PFSK-1 (cell line): Measurements from ENCODE around the gene FNIP1.

Experiments
- FOXP2 ChIP-seq: optimal IDR thresholded peaks from 2 replicates; pipeline ENCODE3; 2011; ENCODE audit warnings: borderline replicate concordance, control low read depth, inconsistent platforms; ENCODE audit not compliant: insufficient read depth; ENCODE audit errors: extremely low read length, extremely low read depth
- POLR2AphosphoS5 ChIP-seq: IDR thresholded peaks from 2 replicates; pipeline ENCODE4 v1.6.1; 2012; ENCODE audit warnings: low read depth, mild to moderate bottlenecking, control low read depth, low read length, moderate library complexity
- REST ChIP-seq, 2 experiments: IDR thresholded peaks; 2 replicates each; pipeline versions ENCODE4 v1.6.1 to v1.8.0; 2011 to 2012; ENCODE audit warnings: low read depth in 2 of 2, low read length in 2 of 2, control low read depth in 1 of 2, inconsistent platforms in 1 of 2, mild to moderate bottlenecking in 1 of 2, moderate library complexity in 1 of 2; ENCODE audit not compliant: insufficient read depth in 1 of 2
- SIN3A ChIP-seq: IDR thresholded peaks from 2 replicates; pipeline ENCODE4 v1.6.1; 2012; ENCODE audit warnings: mild to moderate bottlenecking, low read length, moderate library complexity, borderline replicate concordance; ENCODE audit not compliant: insufficient read depth
- TAF1 ChIP-seq: IDR thresholded peaks from 2 replicates; pipeline ENCODE4 v1.6.1; 2012; ENCODE audit warnings: low read length, control low read depth, borderline replicate concordance; ENCODE audit not compliant: insufficient read depth

Gene FNIP1

GRCh38 chr5:131757830-131758519 is 38.8 kb downstream of the FNIP1 start:
- TF ChIP-seq SIN3A (no peak), FOXP2 (no peak)

- no peak for TF ChIP-seq SIN3A
- no peak for TF ChIP-seq REST (IDR thresholded peaks at IDR 0.05; ENCODE audit: insufficient read depth in 1 of 2, low read depth in 2 of 2, low read length in 2 of 2)
- no peak for TF ChIP-seq POLR2AphosphoS5
- no peak for TF ChIP-seq TAF1
- no peak for TF ChIP-seq FOXP2
These were observed 39.9 kb downstream of the FNIP1 start for GRCh38 chr5:131756942-131757341.

GRCh38 chr5:131754363-131754762 is 42.5 kb downstream of the FNIP1 start:
- TF ChIP-seq REST (IDR thresholded peaks at IDR 0.05; ENCODE audit: insufficient read depth in 1 of 2, low read depth in 2 of 2, low read length in 2 of 2) (no peak), POLR2AphosphoS5 (no peak), FOXP2 (no peak), TAF1 (no peak), SIN3A (no peak)

- TF ChIP-seq POLR2AphosphoS5 (no peak), SIN3A (no peak), REST (IDR thresholded peaks at IDR 0.05; ENCODE audit: insufficient read depth in 1 of 2, low read depth in 2 of 2, low read length in 2 of 2) (no peak), TAF1 (no peak)
These were observed 45.3 kb downstream of the FNIP1 start for GRCh38 chr5:131751506-131751905.

GRCh38 chr5:131749723-131750470 is 46.9 kb downstream of the FNIP1 start:
- TF ChIP-seq TAF1, result no peak
- no peak for TF ChIP-seq SIN3A
- no peak for TF ChIP-seq REST (IDR thresholded peaks at IDR 0.05; ENCODE audit: insufficient read depth in 1 of 2, low read depth in 2 of 2, low read length in 2 of 2)
- no peak for TF ChIP-seq FOXP2
- no peak for TF ChIP-seq POLR2AphosphoS5
